ENCODE results near the gene GSDMA. TPM values are rescaled to one million over a fixed set of nuclear protein-coding genes. Genes with fewer than 3 reads are reported as not detected.

The GSDMA gene
- total and polyA plus RNA-seq, 9 of the 15 experiments (the other 6 are each of a cell fraction or from before 2014, with no cell fraction given): 0.04 to 0.13 (median 0.07) TPM; not detected in 2

- no peaks in the 10 kb centered on the region for H3K9me3 ChIP-seq (replicated peaks; ENCODE audit: control insufficient read depth, insufficient read depth, low read depth, low read length)
- H4K20me1 ChIP-seq (replicated peaks; ENCODE audit: control insufficient read depth, insufficient read depth, low read length): no peaks in the 10 kb centered on the region
- in situ Hi-C loops (cut with MboI): no loop called here
- H2AFZ ChIP-seq (ENCODE audit: low read depth, low read length): no peak overlapping the region
- DNase-seq (ENCODE audit: extremely low read depth in 1 of 4, low spot score in 3 of 4): no peak
- no peak overlapping the region for H3K27ac ChIP-seq (ENCODE audit: extremely low read depth, low read depth, low read length)
- H3K9ac ChIP-seq (ENCODE audit: insufficient read depth in 1 of 2, low read depth in 2 of 2, low read length in 2 of 2): no peak overlapping the region
- no peak for ATAC-seq
- intact Hi-C loops (cut with micrococcal nuclease): no loop called here
- WGBS (ENCODE audit: insufficient coverage, low coverage, missing lambda C conversion rate): 95% methylated on average over 6 of the region's 6 CpGs
- peaks cover 78% of the 10 kb centered on the region for H3K36me3 ChIP-seq (ENCODE audit: control insufficient read depth, insufficient read depth, low read length)
- POLR2A ChIA-PET: interaction anchor here (0.6 to 1.6 kb wide), 3 partner anchors 10 to 799 kb away, joined by 3 to 7 read pairs (median 3); partner anchors contain the start of gene MSL1
- no peaks in the 10 kb centered on the region for H3K9me1 ChIP-seq (ENCODE audit: control insufficient read depth, insufficient read depth, low read length)
- H3K4me3 ChIP-seq: no peak overlapping the region
- TF ChIP-seq TAF9B (IDR thresholded peaks at IDR 0.05; ENCODE audit: partially characterized antibody): no peak
- TF ChIP-seq E4F1 (CRISPR knock-in tag; IDR thresholded peaks at IDR 0.05; ENCODE audit: borderline replicate concordance): no peak
- TF ChIP-seq CREBBP (IDR thresholded peaks at IDR 0.05; ENCODE audit: low read depth, low read length): no peak
- TF ChIP-seq SMARCA4 (IDR thresholded peaks at IDR 0.05): no peak
- no peak for TF ChIP-seq ZC3H4 (CRISPR knock-in tag; IDR thresholded peaks at IDR 0.05; ENCODE audit: borderline replicate concordance)
- no peak for TF ChIP-seq KDM4B (IDR thresholded peaks at IDR 0.05; ENCODE audit: borderline replicate concordance in 2 of 2, low read depth in 1 of 2)
- TF ChIP-seq HDAC3 (IDR thresholded peaks at IDR 0.05; ENCODE audit: borderline replicate concordance, partially characterized antibody): no peak
- BruUV-seq (replicated peaks): no TSS peak
- CTCF ChIA-PET (ENCODE audit: low intra/inter-chr PET ratio): no interaction called here
- no peaks in the 10 kb centered on the region for H3K79me2 ChIP-seq (ENCODE audit: control insufficient read depth, insufficient read depth, low read length)
- no peaks in the 10 kb centered on the region for H3K27me3 ChIP-seq (ENCODE audit: control insufficient read depth in 2 of 2, insufficient read depth in 2 of 2, low read length in 2 of 2)
- H3K4me2 ChIP-seq (ENCODE audit: insufficient read depth, low read length): no peak overlapping the region
- FAIRE-seq: no peak
- H3K4me1 ChIP-seq (replicated peaks in 1 of 2; ENCODE audit: control insufficient read depth in 2 of 2, insufficient read depth in 2 of 2, low read length in 2 of 2): peaks cover 0 to 3% of the 10 kb centered on the region in 2 experiments; a peak in 1 of 5 replicates
These were observed 32.6 kb downstream of the GSDMA start for GRCh38 chr17:39995438-39995837.

Measured in K562 (cell line).